Mesothelial cell of epicardium (in vitro differentiated cells): ENCODE measurements around the gene WDR45B. TPM values are rescaled to one million over a fixed set of nuclear protein-coding genes. Genes with fewer than 3 reads are reported as not detected.

Experiments
- DNase-seq, 2 experiments: peaks; one replicate each; pipeline ENCODE4 v3.0.0; 2021; ENCODE audit warnings: low spot score in 2 of 2; ENCODE audit not compliant: unreplicated experiment in 2 of 2
- H3K27ac Mint-ChIP-seq: 2 replicates; pipeline ENCODE4 v1.8.0; 2021; ENCODE audit warnings: mixed read lengths
- H3K27me3 Mint-ChIP-seq: 2 replicates; pipeline ENCODE4 v1.8.0; 2021; ENCODE audit warnings: low read depth, mixed read lengths
- H3K36me3 Mint-ChIP-seq: 2 replicates; pipeline ENCODE4 v1.8.0; 2021; ENCODE audit warnings: mixed read lengths
- H3K4me1 Mint-ChIP-seq: 2 replicates; pipeline ENCODE4 v1.8.0; 2021; ENCODE audit warnings: mixed read lengths
- H3K4me3 Mint-ChIP-seq: 2 replicates; pipeline ENCODE4 v1.8.0; 2021; ENCODE audit warnings: mild to moderate bottlenecking, moderate library complexity, mixed read lengths
- H3K9me3 Mint-ChIP-seq: 2 replicates; pipeline ENCODE4 v1.8.0; 2021; ENCODE audit warnings: mixed read lengths
- CTCF ChIP-seq: fragments of 200-600 bp; sonication (generic); IDR thresholded peaks from one replicate; pipeline ENCODE4 v1.5.0; 2021; ENCODE audit warnings: antibody characterized with exemption; ENCODE audit not compliant: unreplicated experiment
- total RNA-seq: library from RNA; stranded (reverse); gene quantifications from 3 replicates; pipeline ENCODE4 v1.2.1, GENCODE V29; 2021

Gene WDR45B
- total RNA-seq, 1 donor from 2014 or later, result 92.3 TPM

GRCh38 chr17:82653651-82654528 is 5.6 kb upstream of the WDR45B start:
- H3K9me3 Mint-ChIP-seq, result no peaks in the 10 kb centered on the region
- no peak overlapping the region for H3K4me3 Mint-ChIP-seq
- no peak for TF ChIP-seq CTCF
- no peak overlapping the region for H3K27ac Mint-ChIP-seq
- no peak for DNase-seq
- H3K4me1 Mint-ChIP-seq, result peaks cover 2% of the 10 kb centered on the region
- no peaks in the 10 kb centered on the region for H3K27me3 Mint-ChIP-seq
- H3K36me3 Mint-ChIP-seq, result peaks cover 15% of the 10 kb centered on the region

GRCh38 chr17:82650723-82651122 is 2.5 kb upstream of the WDR45B start:
- Mint-ChIP-seq H3K9me3 (no peaks in the 10 kb centered on the region), H3K36me3 (peaks cover 3% of the 10 kb centered on the region), H3K27ac (no peak overlapping the region)

GRCh38 chr17:82649501-82650261 is 1.4 kb upstream of the WDR45B start:
- Mint-ChIP-seq H3K9me3 (no peaks in the 10 kb centered on the region), H3K36me3 (peaks cover 4% of the 10 kb centered on the region), H3K4me3 (peak overlapping the region; percentile 24), H3K27me3 (no peaks in the 10 kb centered on the region), H3K27ac (peak overlapping the region; percentile 32), H3K4me1 (peaks cover 13% of the 10 kb centered on the region)
- no peak for TF ChIP-seq CTCF
- DNase-seq, result no peak

More at GRCh38 chr17:82650723-82651122, 2.5 kb upstream of the WDR45B start:
- H3K4me3 Mint-ChIP-seq, result no peak overlapping the region
- H3K4me1 Mint-ChIP-seq, result peaks cover 11% of the 10 kb centered on the region
- H3K27me3 Mint-ChIP-seq, result no peaks in the 10 kb centered on the region
- TF ChIP-seq CTCF, result no peak
- no peak for DNase-seq

- Mint-ChIP-seq H3K27ac (peak overlapping the region; percentile 21), H3K4me3 (peak overlapping the region; percentile 51), H3K27me3 (no peaks in the 10 kb centered on the region), H3K36me3 (peaks cover 10% of the 10 kb centered on the region), H3K4me1 (peaks cover 13% of the 10 kb centered on the region), H3K9me3 (no peaks in the 10 kb centered on the region)
- DNase-seq, result peak; percentile 49 to 64
- no peak for TF ChIP-seq CTCF
Measured at GRCh38 chr17:82648742-82649331, 593 bp upstream of the WDR45B start.

DNA sequence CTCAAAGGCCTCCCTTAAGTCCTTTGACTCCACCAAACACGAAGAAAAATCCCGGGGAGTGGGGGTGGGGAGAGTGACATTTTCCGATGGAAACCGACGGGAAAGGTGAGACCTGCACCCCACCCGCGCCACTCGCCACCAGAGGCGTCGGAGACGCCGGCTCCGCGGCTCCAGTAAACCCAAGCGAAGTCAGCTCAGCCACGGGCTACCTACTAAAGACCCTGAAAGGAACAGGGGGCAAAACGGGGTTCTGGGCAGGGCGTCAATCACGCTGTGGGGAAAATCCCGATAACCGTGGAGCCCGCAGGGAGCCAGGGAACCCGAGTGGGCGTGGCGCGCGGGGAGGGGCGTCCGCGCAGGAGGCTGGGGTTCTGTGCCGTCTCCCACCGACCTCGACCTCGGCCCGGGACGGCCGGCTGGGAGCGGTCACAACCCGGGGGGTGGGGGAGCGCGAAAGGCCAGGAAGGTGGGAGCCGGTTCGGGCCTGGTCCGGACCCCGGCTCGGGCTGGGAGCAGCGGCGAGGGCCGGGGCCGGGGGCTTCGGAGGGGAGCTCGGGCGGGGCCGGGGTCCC is 565 bp downstream of the WDR45B start:
- Mint-ChIP-seq H3K4me3 (peak overlapping the region; percentile 88), H3K4me1 (peaks cover 13% of the 10 kb centered on the region), H3K36me3 (peaks cover 13% of the 10 kb centered on the region), H3K27me3 (no peaks in the 10 kb centered on the region), H3K9me3 (no peaks in the 10 kb centered on the region), H3K27ac (peak overlapping the region; percentile 90)
- no peak for TF ChIP-seq CTCF
- peak in 1 of 2 experiments; percentile 54 for DNase-seq
